Endothelial cell (in vitro differentiated cells): ENCODE measurements around the gene MYOZ1. TPM values are rescaled to one million over a fixed set of nuclear protein-coding genes. Genes with fewer than 3 reads are reported as not detected.
"Not testable (repeated sequence)": the region's sequence is repeated elsewhere in the genome, so short reads cannot be mapped to it uniquely, and the experiment has no call there.

Experiments
- DNase-seq: peaks from one replicate; pipeline ENCODE4 v3.0.0; 2021; ENCODE audit warnings: low spot score
- H3K27ac Mint-ChIP-seq: one replicate; pipeline ENCODE4 v1.8.0; 2021; ENCODE audit warnings: mixed read lengths, inconsistent platforms; ENCODE audit not compliant: unreplicated experiment
- H3K27me3 Mint-ChIP-seq: one replicate; pipeline ENCODE4 v1.8.0; 2021; ENCODE audit warnings: mild to moderate bottlenecking, moderate library complexity, mixed read lengths, inconsistent platforms; ENCODE audit not compliant: unreplicated experiment
- H3K36me3 Mint-ChIP-seq: one replicate; pipeline ENCODE4 v1.8.0; 2021; ENCODE audit warnings: mild to moderate bottlenecking, low read depth, mixed read lengths, inconsistent platforms; ENCODE audit not compliant: unreplicated experiment
- H3K4me1 Mint-ChIP-seq: one replicate; pipeline ENCODE4 v1.8.0; 2021; ENCODE audit warnings: mild to moderate bottlenecking, mixed read lengths, inconsistent platforms; ENCODE audit not compliant: unreplicated experiment
- H3K4me3 Mint-ChIP-seq: one replicate; pipeline ENCODE4 v1.8.0; 2021; ENCODE audit warnings: mild to moderate bottlenecking, mixed read lengths, inconsistent platforms; ENCODE audit not compliant: unreplicated experiment
- H3K9me3 Mint-ChIP-seq: one replicate; pipeline ENCODE4 v1.8.0; 2021; ENCODE audit warnings: mixed read lengths, inconsistent platforms; ENCODE audit not compliant: unreplicated experiment
- total RNA-seq: library from RNA; stranded (reverse); fragmentation: NEBNext Ultra II Directional; extraction: Animal tissue kit (Norgen Biotek cat#: 25700); gene quantifications from one replicate; pipeline ENCODE4 v1.2.1, GENCODE V29; 2021; ENCODE audit not compliant: unreplicated experiment
- TF ChIP-seq, protein P1 (sequence below): fragments of 200-600 bp; sonication (generic); IDR thresholded peaks from one replicate; pipeline ENCODE4 v1.5.0; 2021; ENCODE audit warnings: antibody characterized with exemption; ENCODE audit not compliant: unreplicated experiment

Gene MYOZ1
- total RNA-seq, 1 donor from 2014 or later: 4.0 TPM

DNA sequence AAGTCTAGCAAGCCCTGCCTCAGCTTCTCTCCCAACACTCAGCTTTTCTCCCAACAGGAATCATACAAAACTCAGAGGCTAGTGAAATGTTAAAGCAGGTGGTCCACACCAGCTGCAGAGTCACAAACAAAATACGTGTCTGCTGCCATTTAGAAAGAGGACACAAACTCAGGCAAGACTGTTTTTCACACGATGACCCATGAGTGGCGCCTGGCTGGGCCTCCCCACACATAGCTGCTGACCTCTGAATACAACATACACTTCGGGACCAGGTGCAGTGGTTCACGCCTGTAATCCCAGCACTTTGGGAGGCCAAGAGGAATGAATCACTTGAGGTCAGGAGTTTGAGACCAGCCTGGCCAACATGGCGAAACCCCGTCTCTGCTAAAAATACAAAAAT is 21.4 kb upstream of the MYOZ1 start:
- H3K9me3 Mint-ChIP-seq, H3K36me3 Mint-ChIP-seq, H3K27me3 Mint-ChIP-seq, DNase-seq, H3K4me3 Mint-ChIP-seq, H3K27ac Mint-ChIP-seq: not testable (repeated sequence)
- peaks cover 16% of the 10 kb centered on the region for H3K4me1 Mint-ChIP-seq

DNA sequence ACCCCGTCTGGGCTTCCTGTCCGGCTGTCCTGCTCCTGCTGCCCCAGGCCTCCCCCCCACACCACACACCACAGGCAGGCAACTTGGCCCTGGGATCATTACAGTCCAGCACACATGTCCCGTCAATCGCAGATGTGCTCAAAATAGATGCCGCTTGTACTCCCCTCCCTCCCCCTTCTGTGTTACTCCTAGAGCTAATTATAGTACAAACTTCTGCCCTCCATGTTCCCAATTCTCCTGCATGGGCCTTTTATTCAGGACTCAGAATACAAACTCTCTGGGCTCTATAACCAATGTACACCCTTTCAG is 14.7 kb upstream of the MYOZ1 start, which contains the start of gene SYNPO2L:
SYNPO2L (minus strand) TSS at position 40 of the 309 bp plus-strand sequence. CDS start 107 bp downstream, outside the sequence.
- no peak for DNase-seq
- Mint-ChIP-seq H3K27ac (peak within 1 kb of the TSS; percentile 86), H3K36me3 (no peaks in the 10 kb centered on the region), H3K4me3 (peak within 1 kb of the TSS; percentile 70), H3K4me1 (peaks cover 22% of the 10 kb centered on the region), H3K9me3 (no peaks in the 10 kb centered on the region), H3K27me3 (peaks cover 3% of the 10 kb centered on the region)
- TF ChIP-seq, protein P1, sequence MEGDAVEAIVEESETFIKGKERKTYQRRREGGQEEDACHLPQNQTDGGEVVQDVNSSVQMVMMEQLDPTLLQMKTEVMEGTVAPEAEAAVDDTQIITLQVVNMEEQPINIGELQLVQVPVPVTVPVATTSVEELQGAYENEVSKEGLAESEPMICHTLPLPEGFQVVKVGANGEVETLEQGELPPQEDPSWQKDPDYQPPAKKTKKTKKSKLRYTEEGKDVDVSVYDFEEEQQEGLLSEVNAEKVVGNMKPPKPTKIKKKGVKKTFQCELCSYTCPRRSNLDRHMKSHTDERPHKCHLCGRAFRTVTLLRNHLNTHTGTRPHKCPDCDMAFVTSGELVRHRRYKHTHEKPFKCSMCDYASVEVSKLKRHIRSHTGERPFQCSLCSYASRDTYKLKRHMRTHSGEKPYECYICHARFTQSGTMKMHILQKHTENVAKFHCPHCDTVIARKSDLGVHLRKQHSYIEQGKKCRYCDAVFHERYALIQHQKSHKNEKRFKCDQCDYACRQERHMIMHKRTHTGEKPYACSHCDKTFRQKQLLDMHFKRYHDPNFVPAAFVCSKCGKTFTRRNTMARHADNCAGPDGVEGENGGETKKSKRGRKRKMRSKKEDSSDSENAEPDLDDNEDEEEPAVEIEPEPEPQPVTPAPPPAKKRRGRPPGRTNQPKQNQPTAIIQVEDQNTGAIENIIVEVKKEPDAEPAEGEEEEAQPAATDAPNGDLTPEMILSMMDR: no peak

DNA sequence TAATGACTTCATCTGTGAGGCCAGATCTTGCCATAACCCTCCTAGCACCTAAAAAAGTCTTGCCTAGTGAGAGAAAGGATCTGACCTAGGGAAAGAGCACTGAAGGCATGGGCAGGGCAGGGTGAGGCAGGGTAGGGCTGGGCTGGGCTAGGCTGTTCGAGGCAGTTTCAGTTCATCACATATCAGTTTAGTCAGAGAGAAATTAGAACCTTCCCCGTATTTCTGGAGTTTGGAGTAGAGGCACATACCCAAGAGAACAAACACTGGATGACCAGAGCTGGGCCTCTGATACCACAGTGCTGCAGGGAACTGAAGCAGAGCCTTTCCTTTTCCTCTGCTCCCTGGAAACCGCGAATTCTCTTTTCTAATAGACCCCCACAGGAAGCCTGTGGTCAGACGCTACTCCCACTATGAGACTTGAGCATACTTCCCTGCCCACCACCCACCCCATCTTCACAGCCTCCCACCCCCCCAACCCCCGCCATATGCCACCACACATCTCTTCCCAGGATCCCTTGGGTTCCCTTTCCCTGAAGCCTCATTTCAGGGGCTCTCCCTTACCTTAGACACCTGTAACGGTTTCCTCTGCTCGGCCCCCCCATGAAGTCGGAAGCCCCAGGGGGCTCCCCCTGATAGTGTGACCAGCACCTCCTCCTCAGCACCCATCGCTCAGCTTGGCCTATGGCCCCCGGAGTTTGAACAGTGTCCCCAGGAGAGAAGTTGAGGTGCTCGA is 14.1 kb upstream of the MYOZ1 start:
- Mint-ChIP-seq H3K36me3 (no peaks in the 10 kb centered on the region), H3K27me3 (peaks cover 3% of the 10 kb centered on the region), H3K4me3 (peak overlapping the region; percentile 70), H3K27ac (peak overlapping the region; percentile 86), H3K9me3 (no peaks in the 10 kb centered on the region), H3K4me1 (peaks cover 20% of the 10 kb centered on the region)
- DNase-seq: no peak
- TF ChIP-seq, protein P1: no peak

DNA sequence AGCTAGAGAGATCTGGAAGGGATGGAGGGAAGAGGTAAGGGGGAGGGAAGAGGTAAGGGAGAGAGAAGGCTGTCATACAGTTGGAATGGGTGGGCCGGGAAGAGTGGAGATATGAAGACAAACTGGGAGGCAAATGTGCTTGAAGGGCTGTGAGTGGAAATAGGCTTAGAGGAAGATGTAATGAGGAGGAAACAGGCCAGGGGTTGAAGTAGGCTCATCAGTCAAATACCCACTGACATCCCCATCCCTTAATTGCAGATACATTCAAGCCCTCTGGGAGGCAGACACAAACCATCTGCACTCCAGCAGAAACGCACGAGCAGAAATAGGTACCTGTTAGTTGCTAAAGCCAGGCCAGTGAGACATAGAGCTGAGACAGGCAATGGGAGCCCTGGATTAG is 12.4 kb upstream of the MYOZ1 start:
- Mint-ChIP-seq H3K27ac (peak overlapping the region; percentile 14), H3K4me1 (peaks cover 28% of the 10 kb centered on the region), H3K4me3 (no peak overlapping the region), H3K9me3 (no peaks in the 10 kb centered on the region), H3K36me3 (peaks cover 4% of the 10 kb centered on the region), H3K27me3 (peaks cover 6% of the 10 kb centered on the region)
- TF ChIP-seq, protein P1: no peak
- DNase-seq: no peak

DNA sequence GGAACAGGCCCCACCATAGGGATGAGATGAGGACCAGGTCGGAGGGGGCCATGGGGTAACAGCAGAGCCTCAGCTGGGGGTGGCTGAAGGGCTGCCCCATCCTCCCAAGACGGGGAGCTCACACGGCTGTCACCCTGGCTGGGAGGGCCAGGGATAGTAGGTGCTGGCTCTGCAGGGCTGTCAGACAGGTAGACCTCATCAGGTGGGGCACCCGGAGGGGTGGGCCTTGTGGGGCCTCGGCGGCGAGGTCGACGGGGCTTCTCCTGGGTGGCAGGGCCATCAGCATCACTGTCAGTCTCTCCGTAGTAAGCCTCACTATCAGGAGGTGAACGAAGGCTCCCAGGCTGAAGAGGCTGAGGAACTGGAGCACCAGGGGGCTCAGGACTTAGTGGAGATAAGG is 11.9 kb upstream of the MYOZ1 start:
- Mint-ChIP-seq H3K36me3 (peaks cover 4% of the 10 kb centered on the region), H3K27me3 (peaks cover 6% of the 10 kb centered on the region), H3K9me3 (no peaks in the 10 kb centered on the region), H3K4me3 (no peak overlapping the region), H3K4me1 (peaks cover 30% of the 10 kb centered on the region), H3K27ac (peak overlapping the region; percentile 14)
- DNase-seq: no peak
- TF ChIP-seq, protein P1: no peak
